Measurements from ENCODE around the gene ZDHHC21. TPM values are rescaled to one million over a fixed set of nuclear protein-coding genes. Genes with fewer than 3 reads are reported as not detected.
"Not testable (repeated sequence)": the region's sequence is repeated elsewhere in the genome, so short reads cannot be mapped to it uniquely, and the experiment has no call there.

The ZDHHC21 gene
- total and polyA plus RNA-seq, 2 experiments from 2014 or later: 4.0 to 13.5 TPM

DNA sequence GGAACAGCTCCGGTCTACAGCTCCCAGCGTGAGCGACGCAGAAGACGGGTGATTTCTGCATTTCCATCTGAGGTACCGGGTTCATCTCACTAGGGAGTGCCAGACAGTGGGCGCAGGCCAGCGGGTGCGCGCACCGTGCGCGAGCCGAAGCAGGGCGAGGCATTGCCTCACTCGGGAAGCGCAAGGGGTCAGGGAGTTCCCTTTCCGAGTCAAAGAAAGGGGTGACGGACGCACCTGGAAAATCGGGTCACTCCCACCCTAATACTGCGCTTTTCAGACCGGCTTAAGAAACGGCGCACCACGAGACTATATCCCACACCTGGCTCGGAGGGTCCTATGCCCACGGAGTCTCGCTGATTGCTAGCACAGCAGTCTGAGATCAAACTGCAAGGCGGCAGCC lies 29.2 kb downstream of the ZDHHC21 start:
- not testable (repeated sequence) for H3K36me3 Mint-ChIP-seq (ENCODE audit: low read depth); H3K9me3 Mint-ChIP-seq; H3K27me3 ChIP-seq (ENCODE audit: insufficient read depth); H3K4me3 Mint-ChIP-seq; H2AFZ ChIP-seq; H3K27me3 Mint-ChIP-seq (ENCODE audit: insufficient read depth, low read depth, poor library complexity); H3K27ac Mint-ChIP-seq; H3K36me3 ChIP-seq (ENCODE audit: insufficient read depth); H3K27ac ChIP-seq (ENCODE audit: low read depth); H3K79me2 ChIP-seq (replicated peaks; ENCODE audit: insufficient read depth); H3K9me2 ChIP-seq (ENCODE audit: insufficient read depth); H3K4me1 Mint-ChIP-seq; DNase-seq (ENCODE audit: low spot score); H3K4me3 ChIP-seq; H3K4me2 ChIP-seq; ATAC-seq; H4K20me1 ChIP-seq (replicated peaks; ENCODE audit: insufficient read depth); H3F3A ChIP-seq (replicated peaks; ENCODE audit: low read depth); H3K4me1 ChIP-seq (ENCODE audit: insufficient read depth)

DNA sequence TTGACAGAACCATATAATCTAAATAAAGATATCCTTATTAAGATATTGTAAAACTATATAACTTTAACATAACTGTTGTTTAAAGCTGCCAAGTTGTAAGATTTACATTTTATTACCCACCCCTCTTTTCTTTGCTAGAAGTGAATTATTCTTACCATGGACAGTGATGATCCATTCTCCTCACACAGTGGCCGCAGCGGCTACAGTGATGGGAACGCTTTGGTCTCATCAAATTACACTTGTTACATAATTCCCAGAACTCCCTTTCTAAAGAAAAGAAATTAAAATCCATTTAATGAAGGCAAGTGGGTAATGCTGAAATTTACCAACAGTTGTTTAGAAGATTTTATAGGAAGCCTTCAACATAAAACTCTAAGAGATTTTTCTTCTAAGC lies 31.2 kb downstream of the ZDHHC21 start:
- H3K4me3 ChIP-seq: no peak overlapping the region
- H3K79me2 ChIP-seq (replicated peaks; ENCODE audit: insufficient read depth): no peaks in the 10 kb centered on the region
- Mint-ChIP-seq H3K27me3 (ENCODE audit: insufficient read depth, low read depth, poor library complexity) (no peaks in the 10 kb centered on the region), H3K27ac (no peak overlapping the region), H3K9me3 (peaks cover 3% of the 10 kb centered on the region; the same call in 2 of the 3 replicates), H3K36me3 (ENCODE audit: low read depth) (peaks cover 12% of the 10 kb centered on the region; the same call in 2 of the 3 replicates), H3K4me3 (no peak overlapping the region), H3K4me1 (0 out of 3 replicates have a peak, but pooled peaks cover 2% of the 10 kb centered on the region)
- no peaks in the 10 kb centered on the region for H3F3A ChIP-seq (replicated peaks; ENCODE audit: low read depth)
- no peaks in the 10 kb centered on the region for H3K36me3 ChIP-seq (ENCODE audit: insufficient read depth)
- no peaks in the 10 kb centered on the region for H3K27me3 ChIP-seq (ENCODE audit: insufficient read depth)
- no peak overlapping the region for H3K27ac ChIP-seq (ENCODE audit: low read depth)
- TF ChIP-seq, protein P1, sequence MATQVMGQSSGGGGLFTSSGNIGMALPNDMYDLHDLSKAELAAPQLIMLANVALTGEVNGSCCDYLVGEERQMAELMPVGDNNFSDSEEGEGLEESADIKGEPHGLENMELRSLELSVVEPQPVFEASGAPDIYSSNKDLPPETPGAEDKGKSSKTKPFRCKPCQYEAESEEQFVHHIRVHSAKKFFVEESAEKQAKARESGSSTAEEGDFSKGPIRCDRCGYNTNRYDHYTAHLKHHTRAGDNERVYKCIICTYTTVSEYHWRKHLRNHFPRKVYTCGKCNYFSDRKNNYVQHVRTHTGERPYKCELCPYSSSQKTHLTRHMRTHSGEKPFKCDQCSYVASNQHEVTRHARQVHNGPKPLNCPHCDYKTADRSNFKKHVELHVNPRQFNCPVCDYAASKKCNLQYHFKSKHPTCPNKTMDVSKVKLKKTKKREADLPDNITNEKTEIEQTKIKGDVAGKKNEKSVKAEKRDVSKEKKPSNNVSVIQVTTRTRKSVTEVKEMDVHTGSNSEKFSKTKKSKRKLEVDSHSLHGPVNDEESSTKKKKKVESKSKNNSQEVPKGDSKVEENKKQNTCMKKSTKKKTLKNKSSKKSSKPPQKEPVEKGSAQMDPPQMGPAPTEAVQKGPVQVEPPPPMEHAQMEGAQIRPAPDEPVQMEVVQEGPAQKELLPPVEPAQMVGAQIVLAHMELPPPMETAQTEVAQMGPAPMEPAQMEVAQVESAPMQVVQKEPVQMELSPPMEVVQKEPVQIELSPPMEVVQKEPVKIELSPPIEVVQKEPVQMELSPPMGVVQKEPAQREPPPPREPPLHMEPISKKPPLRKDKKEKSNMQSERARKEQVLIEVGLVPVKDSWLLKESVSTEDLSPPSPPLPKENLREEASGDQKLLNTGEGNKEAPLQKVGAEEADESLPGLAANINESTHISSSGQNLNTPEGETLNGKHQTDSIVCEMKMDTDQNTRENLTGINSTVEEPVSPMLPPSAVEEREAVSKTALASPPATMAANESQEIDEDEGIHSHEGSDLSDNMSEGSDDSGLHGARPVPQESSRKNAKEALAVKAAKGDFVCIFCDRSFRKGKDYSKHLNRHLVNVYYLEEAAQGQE (IDR thresholded peaks at IDR 0.05; ENCODE audit: unreplicated experiment): no peak
- TF ChIP-seq EZH2 (IDR thresholded peaks at IDR 0.05; ENCODE audit: low read depth, unreplicated experiment) (no peak), ZNF331 (CRISPR knock-in tag; IDR thresholded peaks at IDR 0.05; ENCODE audit: low read depth) (no peak), JUNB (IDR thresholded peaks at IDR 0.05; ENCODE audit: unreplicated experiment) (no peak), NANOG (IDR thresholded peaks at IDR 0.05; ENCODE audit: borderline replicate concordance) (no peak)
- TF ChIP-seq, protein P2, sequence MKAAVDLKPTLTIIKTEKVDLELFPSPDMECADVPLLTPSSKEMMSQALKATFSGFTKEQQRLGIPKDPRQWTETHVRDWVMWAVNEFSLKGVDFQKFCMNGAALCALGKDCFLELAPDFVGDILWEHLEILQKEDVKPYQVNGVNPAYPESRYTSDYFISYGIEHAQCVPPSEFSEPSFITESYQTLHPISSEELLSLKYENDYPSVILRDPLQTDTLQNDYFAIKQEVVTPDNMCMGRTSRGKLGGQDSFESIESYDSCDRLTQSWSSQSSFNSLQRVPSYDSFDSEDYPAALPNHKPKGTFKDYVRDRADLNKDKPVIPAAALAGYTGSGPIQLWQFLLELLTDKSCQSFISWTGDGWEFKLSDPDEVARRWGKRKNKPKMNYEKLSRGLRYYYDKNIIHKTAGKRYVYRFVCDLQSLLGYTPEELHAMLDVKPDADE (IDR thresholded peaks at IDR 0.05): no peak
- DNase-seq (ENCODE audit: low spot score) (no peak), ATAC-seq (no peak)
- H4K20me1 ChIP-seq (replicated peaks; ENCODE audit: insufficient read depth): no peaks in the 10 kb centered on the region
- no peak overlapping the region for H3K4me2 ChIP-seq
- H2AFZ ChIP-seq: no peak overlapping the region
- no peaks in the 10 kb centered on the region for H3K9me2 ChIP-seq (ENCODE audit: insufficient read depth)
- H3K4me1 ChIP-seq (ENCODE audit: insufficient read depth): no peaks in the 10 kb centered on the region
